Heart left ventricle (tissue), 16 donors: ENCODE data around the gene TBRG4. TPM values are rescaled to one million over a fixed set of nuclear protein-coding genes. Genes with fewer than 3 reads are reported as not detected.

Experiments
- ATAC-seq, 4 donors: fragments of 200-7000 bp; cut with Tn5 transposase; one replicate each; pipeline ENCODE4 v1.9.1; 2020 to 2022; ENCODE audit warnings: moderate library complexity in 4 of 4, mild to moderate bottlenecking in 3 of 4, moderate number of reproducible peaks in 1 of 4
- DNase-seq, 5 donors: peaks; one replicate each; pipeline ENCODE4 v3.0.0-alpha.2; 2020
- H3K27ac ChIP-seq, 12 donors: fragments of 200-600 bp; sonication (generic) in 4 of 12; one replicate each; pipeline versions ENCODE4 v1.5.0 to v1.8.0; 2016 to 2022; ENCODE audit warnings: mild to moderate bottlenecking in 2 of 12
- H3K27me3 ChIP-seq, 9 donors: fragments of 200-600 bp; sonication (generic) in 2 of 9; one replicate each; pipeline versions ENCODE4 v1.5.1 to v1.8.0; 2016 to 2022; ENCODE audit warnings: mild to moderate bottlenecking in 3 of 9
- H3K36me3 ChIP-seq, 9 donors: fragments of 200-600 bp; sonication (generic) in 2 of 9; one replicate each; pipeline versions ENCODE4 v1.5.0 to v1.8.0; 2018 to 2022; ENCODE audit warnings: mild to moderate bottlenecking in 2 of 9
- H3K4me1 ChIP-seq, 12 donors: fragments of 200-600 bp; sonication (generic) in 4 of 12; one replicate each; pipeline versions ENCODE4 v1.5.0 to v1.8.0; 2016 to 2022; ENCODE audit warnings: mild to moderate bottlenecking in 3 of 12
- H3K4me3 ChIP-seq, 12 donors: fragments of 200-600 bp; sonication (generic) in 4 of 12; one replicate each; pipeline versions ENCODE4 v1.5.0 to v1.8.0; 2017 to 2022; ENCODE audit warnings: mild to moderate bottlenecking in 9 of 12, moderate library complexity in 4 of 12
- H3K9me3 ChIP-seq, 12 donors: fragments of 200-600 bp; sonication (generic) in 4 of 12; one replicate each; pipeline versions ENCODE4 v1.5.0 to v1.8.0; 2016 to 2022; ENCODE audit warnings: mild to moderate bottlenecking in 1 of 12
- POLR2A ChIP-seq, 2 donors: fragments of 450-650 bp; IDR thresholded peaks; one replicate each; pipeline ENCODE4 v1.6.1; 2017; ENCODE audit warnings: antibody characterized with exemption in 2 of 2, mild to moderate bottlenecking in 2 of 2, moderate library complexity in 2 of 2
- whole genome bisulfite sequencing, 4 donors: extraction: QIAGEN DNeasy Blood & Tissue Kit in 2 of 4; methylation state at CpG; one replicate each; pipeline versions ENCODE4 v1.1.5 to v1.1.7; 2013 to 2018; 5-methylcytosine and 5-hydroxymethylcytosine counted together
- intact Hi-C, 10 donors: fragments of 100-400 bp; cut with DNase I; formaldehyde crosslinking; loops; one replicate each; pipeline versions ENCODE4 v1.11.1 to v1.14.2; 2022
- polyA plus RNA-seq, 2 donors: library from polyadenylated mRNA; stranded (reverse); fragments of 200-250 nt; gene quantifications; one replicate each; pipeline ENCODE4 v1.2.3, GENCODE V29; 2013
- total RNA-seq, 9 donors: library from RNA; depleted of rRNA in 2 of 9; stranded (reverse); fragments of >200 nt in 2 of 9; fragmentation: NEBNext Ultra II Directional in 3 of 9; extraction: Animal tissue kit (Norgen Biotek cat#: 25700) in 3 of 9; gene quantifications; one replicate each; pipeline versions ENCODE4 v1.1.0 to v1.2.4, GENCODE V29; 2016 to 2023
- TF ChIP-seq, protein P1 (sequence below), 12 donors: fragments of 200-600 bp; sonication (generic) in 4 of 12; IDR thresholded peaks; one replicate each; pipeline versions ENCODE4 v1.5.0 to v1.8.0; 2018 to 2022; ENCODE audit warnings: antibody characterized with exemption in 12 of 12, mild to moderate bottlenecking in 5 of 12
- donor health status: ischemic (EF 13 %, LVEDD 7.1; RV severe dilation, severe dysfunction).
- donor health status: healthy with polysubstance abuse.
- donor health status: DM: no; HTN: yes; CAD: no.
- donor health status: DM: no; HTN: no; CAD: no.
- donor health status: ischemic (EF 25% LVEDD 6.9; RV normal size, moderate dysfunction).
- donor health status: ischemic (EF 25% LVEDD 5.7; RV mildly dilated, moderate dysfunction).
- donor health status: healthy.
- donor health status: DM: yes; HTN: yes; CAD: no.
- donor health status: ischemic (EF 35%, LVEDD 5.7; RV mildly dilated, moderate dysfunction).
- donor health status: nonischemic (EF 11% LVEDD 7.7; RV severe dilation, severe dysfunction).
- donor health status: DM: yes; HTN: yes; CAD: no.
- donor health status: PGD.
- donor health status: ischemic (EF 29% LVEDD 5.4; RV normal size, mild dysfunction).
- donor health status: nonischemic (EF 23%, LVEDD 6.1; RV moderate dilation, normal function).

Gene TBRG4
- total and polyA plus RNA-seq, 11 donors = 58.0 to 125 (median 61.5) TPM

DNA sequence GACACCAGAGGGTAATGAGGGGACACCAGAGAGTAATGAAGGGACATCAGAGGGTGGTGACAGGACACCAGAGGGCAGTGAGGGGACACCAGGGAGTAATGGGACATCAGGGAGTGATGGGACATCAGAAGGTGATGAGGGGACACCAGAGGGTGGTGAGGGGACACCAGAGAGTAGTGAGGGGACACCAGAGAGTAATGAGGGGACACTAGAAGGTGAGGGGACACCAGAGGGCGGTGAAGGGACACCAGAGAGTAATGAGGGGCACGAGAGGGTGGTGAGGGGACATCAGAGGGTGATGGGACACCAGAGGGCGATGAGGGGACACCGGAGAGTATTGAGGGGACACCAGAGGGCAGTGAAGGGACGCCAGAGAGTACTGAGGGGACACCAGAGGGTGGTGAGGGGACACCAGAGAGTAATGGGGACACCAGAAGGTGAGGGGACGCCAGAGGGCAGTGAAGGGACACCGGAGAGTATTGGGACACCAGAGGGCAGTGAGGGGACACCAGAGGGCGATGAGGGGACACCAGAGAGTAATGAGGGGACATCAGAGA, 33.3 kb downstream of the TBRG4 start:
- Histone ChIP-seq H3K9me3 (no peaks in the 10 kb centered on the region), H3K27me3 (no peaks in the 10 kb centered on the region), H3K4me3 (no peak overlapping the region), H3K27ac (no peak overlapping the region), H3K36me3 (peaks cover 0 to 48% (median 43%) of the 10 kb centered on the region in 9 donors), H3K4me1 (peaks cover 0 to 16% (median 0%) of the 10 kb centered on the region in 12 donors)
- 82 to 86% (median 84%) methylated on average over 8 of the region's 8 CpGs for WGBS, 4 donors
- intact Hi-C loops = no loop called here
- ATAC-seq (no peak), DNase-seq (peak in 1 of 5 donors; percentile 15)
- TF ChIP-seq, protein P1, sequence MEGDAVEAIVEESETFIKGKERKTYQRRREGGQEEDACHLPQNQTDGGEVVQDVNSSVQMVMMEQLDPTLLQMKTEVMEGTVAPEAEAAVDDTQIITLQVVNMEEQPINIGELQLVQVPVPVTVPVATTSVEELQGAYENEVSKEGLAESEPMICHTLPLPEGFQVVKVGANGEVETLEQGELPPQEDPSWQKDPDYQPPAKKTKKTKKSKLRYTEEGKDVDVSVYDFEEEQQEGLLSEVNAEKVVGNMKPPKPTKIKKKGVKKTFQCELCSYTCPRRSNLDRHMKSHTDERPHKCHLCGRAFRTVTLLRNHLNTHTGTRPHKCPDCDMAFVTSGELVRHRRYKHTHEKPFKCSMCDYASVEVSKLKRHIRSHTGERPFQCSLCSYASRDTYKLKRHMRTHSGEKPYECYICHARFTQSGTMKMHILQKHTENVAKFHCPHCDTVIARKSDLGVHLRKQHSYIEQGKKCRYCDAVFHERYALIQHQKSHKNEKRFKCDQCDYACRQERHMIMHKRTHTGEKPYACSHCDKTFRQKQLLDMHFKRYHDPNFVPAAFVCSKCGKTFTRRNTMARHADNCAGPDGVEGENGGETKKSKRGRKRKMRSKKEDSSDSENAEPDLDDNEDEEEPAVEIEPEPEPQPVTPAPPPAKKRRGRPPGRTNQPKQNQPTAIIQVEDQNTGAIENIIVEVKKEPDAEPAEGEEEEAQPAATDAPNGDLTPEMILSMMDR (IDR thresholded peaks at IDR 0.05) = no peak
- TF ChIP-seq POLR2A (IDR thresholded peaks at IDR 0.05) = no peak

DNA sequence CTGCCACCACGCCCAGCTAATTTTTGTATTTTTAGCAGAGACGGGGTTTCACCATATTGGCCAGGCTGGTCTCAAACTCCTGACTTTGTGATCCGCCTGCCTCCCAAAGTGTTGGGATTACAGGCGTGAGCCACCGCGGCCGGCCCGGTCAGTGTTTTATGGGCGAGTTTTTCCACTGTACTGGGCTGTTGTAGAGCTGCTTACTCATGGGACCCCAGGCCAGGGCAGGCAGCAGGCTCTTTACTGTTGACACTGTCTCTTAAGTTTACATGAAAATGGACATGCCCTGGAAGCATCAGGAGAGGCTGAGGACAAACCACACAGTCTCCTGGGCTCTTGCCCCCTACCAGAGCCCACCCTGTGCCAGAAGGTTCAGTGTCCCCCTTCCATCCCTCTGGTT, 33.9 kb downstream of the TBRG4 start:
- Histone ChIP-seq H3K4me1 (peaks cover 0 to 12% (median 0%) of the 10 kb centered on the region in 12 donors), H3K9me3 (no peaks in the 10 kb centered on the region), H3K27me3 (no peaks in the 10 kb centered on the region), H3K4me3 (no peak overlapping the region), H3K36me3 (peaks cover 0 to 54% (median 49%) of the 10 kb centered on the region in 9 donors), H3K27ac (no peak overlapping the region)
- ATAC-seq (no peak), DNase-seq (no peak)
- TF ChIP-seq POLR2A (IDR thresholded peaks at IDR 0.05) = no peak
- TF ChIP-seq, protein P1 (IDR thresholded peaks at IDR 0.05) = no peak
- WGBS, 4 donors = 84 to 93% (median 88%) methylated on average over 9 of the region's 9 CpGs
- intact Hi-C loops = no loop called here

DNA sequence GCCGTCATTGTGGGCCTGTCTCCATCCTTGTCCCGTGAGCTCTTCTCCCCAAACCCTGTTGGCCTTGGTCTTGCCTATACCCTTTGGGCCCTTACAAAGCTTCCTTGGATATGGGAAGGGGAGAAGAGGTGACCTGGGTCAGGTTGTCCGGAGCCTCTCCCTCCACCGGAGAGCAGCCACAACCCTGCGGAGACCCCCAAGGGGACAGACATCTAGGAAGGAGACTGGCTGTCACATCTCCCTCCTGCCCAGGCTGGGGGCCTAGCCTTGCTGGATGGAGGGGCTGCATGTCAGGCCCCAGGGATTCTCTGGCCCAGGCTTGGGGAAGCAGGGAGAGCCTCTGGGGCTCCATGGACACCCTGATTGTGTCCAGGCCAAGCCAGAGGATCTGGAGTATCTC, 34.6 kb downstream of the TBRG4 start:
- Histone ChIP-seq H3K4me3 (no peak overlapping the region), H3K4me1 (peaks cover 0 to 9% (median 0%) of the 10 kb centered on the region in 12 donors), H3K9me3 (no peaks in the 10 kb centered on the region), H3K27ac (no peak overlapping the region), H3K27me3 (no peaks in the 10 kb centered on the region), H3K36me3 (peaks cover 0 to 60% (median 55%) of the 10 kb centered on the region in 9 donors)
- peak in 1 of 5 donors; percentile 19 for DNase-seq
- TF ChIP-seq POLR2A (IDR thresholded peaks at IDR 0.05) = no peak
- TF ChIP-seq, protein P1 (IDR thresholded peaks at IDR 0.05) = no peak
- 90 to 93% (median 90%) methylated on average over 2 to 5 of the region's 5 CpGs for WGBS, 4 donors
- intact Hi-C loops = no loop called here
- ATAC-seq = no peak

DNA sequence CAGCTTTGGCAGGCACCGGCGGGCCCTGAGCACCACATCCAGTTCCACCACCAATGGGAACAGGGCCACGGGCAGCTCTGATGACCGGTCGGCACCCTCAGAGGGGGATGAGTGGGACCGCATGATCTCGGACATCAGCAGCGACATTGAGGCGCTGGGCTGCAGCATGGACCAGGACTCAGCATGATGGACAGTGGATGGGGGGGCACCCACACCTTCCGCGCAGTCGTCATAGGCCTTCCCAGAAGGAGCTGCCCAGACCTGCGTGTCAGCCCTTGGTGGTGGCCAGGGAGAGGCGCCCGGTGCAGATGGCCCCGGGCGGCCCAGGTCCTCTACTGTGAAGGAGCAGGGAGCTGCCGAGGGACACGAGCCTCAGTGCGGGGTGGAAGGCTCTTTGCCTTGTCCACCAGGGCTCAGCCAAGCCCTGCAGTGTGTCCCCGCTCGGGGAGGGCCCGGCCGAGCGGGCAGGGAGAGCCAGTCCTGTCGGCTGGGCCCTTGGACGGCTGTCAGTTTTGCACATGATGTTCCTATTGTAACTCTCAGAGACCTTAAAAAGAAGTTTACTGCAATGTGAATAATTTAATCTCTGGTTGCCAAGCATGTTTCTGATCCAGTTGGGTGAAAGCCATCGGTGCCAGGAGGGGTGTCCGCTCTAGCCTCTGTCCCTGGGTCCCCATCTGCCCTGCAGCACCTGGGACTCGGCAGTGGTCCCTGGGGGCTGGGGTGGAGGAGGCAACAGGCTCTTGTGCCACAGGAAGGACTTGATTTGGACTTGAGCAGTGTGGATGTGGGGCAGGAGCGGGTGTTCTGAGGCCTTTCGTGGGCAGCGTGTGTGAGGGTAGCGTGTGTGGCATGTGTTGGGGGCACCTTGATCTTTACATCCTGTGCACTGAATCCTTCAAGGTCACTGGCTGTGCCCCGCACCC, 35.4 kb downstream of the TBRG4 start:
- H3K9me3 ChIP-seq = no peaks in the 10 kb centered on the region

More for the DNA sequence above, 35.4 kb downstream of the TBRG4 start:
- no peaks in the 10 kb centered on the region for H3K27me3 ChIP-seq
- TF ChIP-seq, protein P1 (IDR thresholded peaks at IDR 0.05) = no peak
- no peak for TF ChIP-seq POLR2A (IDR thresholded peaks at IDR 0.05)
- peaks cover 0 to 69% (median 63%) of the 10 kb centered on the region in 9 donors for H3K36me3 ChIP-seq
- WGBS, 4 donors = 89 to 95% (median 94%) methylated on average over 17 to 35 of the region's 35 CpGs
- intact Hi-C loops = no loop called here
- H3K27ac ChIP-seq = no peak overlapping the region
- peaks cover 0 to 9% (median 0%) of the 10 kb centered on the region in 12 donors for H3K4me1 ChIP-seq
- DNase-seq (peak in 1 of 5 donors; percentile 25), ATAC-seq (peak in 1 of 4 donors; percentile 19)
- H3K4me3 ChIP-seq = no peak overlapping the region
